ENCODE results near the gene RAI1. TPM values are rescaled to one million over a fixed set of nuclear protein-coding genes. Genes with fewer than 3 reads are reported as not detected.
"Not testable (repeated sequence)": the region's sequence is repeated elsewhere in the genome, so short reads cannot be mapped to it uniquely, and the experiment has no call there.

Gene RAI1
- total RNA-seq, 1 donor from 2014 or later: 40.1 TPM

- H3K27me3 Mint-ChIP-seq (ENCODE audit: unreplicated experiment): no peaks in the 10 kb centered on the region
- no peak for TF ChIP-seq CTCF (IDR thresholded peaks at IDR 0.05)
- H3K4me3 Mint-ChIP-seq (ENCODE audit: unreplicated experiment): no peak overlapping the region
- no peaks in the 10 kb centered on the region for H3K36me3 Mint-ChIP-seq (ENCODE audit: unreplicated experiment)
- DNase-seq (ENCODE audit: extremely low spot score, unreplicated experiment): no peak
- H3K27ac Mint-ChIP-seq (ENCODE audit: unreplicated experiment): no peak overlapping the region
- H3K9me3 Mint-ChIP-seq (ENCODE audit: unreplicated experiment): no peaks in the 10 kb centered on the region
- peaks cover 18% of the 10 kb centered on the region for H3K4me1 Mint-ChIP-seq (ENCODE audit: unreplicated experiment)
These were observed 8.5 kb upstream of the RAI1 start for GRCh38 chr17:17672453-17673368.

DNA sequence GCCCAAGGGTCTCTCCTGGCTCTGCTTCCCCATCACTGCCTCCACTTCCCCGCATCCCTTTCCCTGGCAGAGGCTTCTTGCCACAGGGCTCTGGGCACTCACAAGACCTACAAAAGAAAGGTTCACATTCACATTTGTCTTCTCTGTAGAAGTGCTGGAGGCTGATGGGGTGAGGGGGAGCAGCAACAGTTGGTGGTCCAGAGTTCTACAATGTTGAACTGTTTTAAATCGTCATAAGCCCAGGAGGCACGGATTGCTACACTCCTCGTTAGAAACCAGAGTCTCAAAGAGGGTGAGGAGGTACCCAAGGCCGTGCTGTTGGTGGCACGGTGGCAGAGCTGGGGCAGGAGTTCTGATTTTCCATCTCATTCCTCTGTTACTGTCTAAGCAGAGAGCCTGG lies 5.8 kb upstream of the RAI1 start:
- Mint-ChIP-seq H3K36me3 (ENCODE audit: unreplicated experiment) (no peaks in the 10 kb centered on the region), H3K9me3 (ENCODE audit: unreplicated experiment) (no peaks in the 10 kb centered on the region), H3K4me1 (ENCODE audit: unreplicated experiment) (peaks cover 18% of the 10 kb centered on the region), H3K27me3 (ENCODE audit: unreplicated experiment) (no peaks in the 10 kb centered on the region), H3K27ac (ENCODE audit: unreplicated experiment) (no peak overlapping the region), H3K4me3 (ENCODE audit: unreplicated experiment) (no peak overlapping the region)
- no peak for DNase-seq (ENCODE audit: extremely low spot score, unreplicated experiment)
- TF ChIP-seq CTCF (IDR thresholded peaks at IDR 0.05): no peak

GRCh38 chr17:17675925-17676534 lies 5.2 kb upstream of the RAI1 start:
- Mint-ChIP-seq H3K36me3 (ENCODE audit: unreplicated experiment) (no peaks in the 10 kb centered on the region), H3K4me3 (ENCODE audit: unreplicated experiment) (no peak overlapping the region), H3K27ac (ENCODE audit: unreplicated experiment) (no peak overlapping the region), H3K4me1 (ENCODE audit: unreplicated experiment) (peaks cover 18% of the 10 kb centered on the region), H3K9me3 (ENCODE audit: unreplicated experiment) (no peaks in the 10 kb centered on the region), H3K27me3 (ENCODE audit: unreplicated experiment) (no peaks in the 10 kb centered on the region)
- DNase-seq (ENCODE audit: extremely low spot score, unreplicated experiment): no peak
- TF ChIP-seq CTCF (IDR thresholded peaks at IDR 0.05): no peak

DNA sequence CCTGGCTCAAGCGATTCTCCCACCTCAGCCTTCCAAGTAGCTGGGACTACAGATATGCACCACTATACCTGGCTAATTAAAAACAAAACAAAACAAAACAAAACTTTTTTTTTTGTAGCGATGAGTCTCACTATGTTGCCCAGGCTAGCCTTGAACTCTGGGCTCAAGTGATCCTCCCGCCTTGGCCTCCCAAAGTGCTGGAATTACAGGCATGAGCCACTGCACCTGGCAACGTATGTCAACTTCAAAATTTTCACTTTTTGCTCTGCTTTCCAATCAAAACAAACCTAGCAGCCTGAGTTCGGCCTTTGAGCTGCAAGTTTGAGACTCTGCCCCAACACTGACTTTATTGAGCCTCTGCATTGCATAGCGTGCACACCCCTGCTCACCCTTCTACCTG lies 4.5 kb upstream of the RAI1 start:
- TF ChIP-seq CTCF (IDR thresholded peaks at IDR 0.05): no peak
- no peak for DNase-seq (ENCODE audit: extremely low spot score, unreplicated experiment)
- H3K27me3 Mint-ChIP-seq (ENCODE audit: unreplicated experiment): no peaks in the 10 kb centered on the region
- no peaks in the 10 kb centered on the region for H3K36me3 Mint-ChIP-seq (ENCODE audit: unreplicated experiment)
- H3K27ac Mint-ChIP-seq (ENCODE audit: unreplicated experiment): no peak overlapping the region
- no peaks in the 10 kb centered on the region for H3K9me3 Mint-ChIP-seq (ENCODE audit: unreplicated experiment)
- peaks cover 18% of the 10 kb centered on the region for H3K4me1 Mint-ChIP-seq (ENCODE audit: unreplicated experiment)
- H3K4me3 Mint-ChIP-seq (ENCODE audit: unreplicated experiment): no peak overlapping the region

- Mint-ChIP-seq H3K4me3 (ENCODE audit: unreplicated experiment) (no peak overlapping the region), H3K27ac (ENCODE audit: unreplicated experiment) (no peak overlapping the region)
- DNase-seq (ENCODE audit: extremely low spot score, unreplicated experiment): no peak
These were observed 3.8 kb upstream of the RAI1 start for GRCh38 chr17:17677299-17678040.

DNA sequence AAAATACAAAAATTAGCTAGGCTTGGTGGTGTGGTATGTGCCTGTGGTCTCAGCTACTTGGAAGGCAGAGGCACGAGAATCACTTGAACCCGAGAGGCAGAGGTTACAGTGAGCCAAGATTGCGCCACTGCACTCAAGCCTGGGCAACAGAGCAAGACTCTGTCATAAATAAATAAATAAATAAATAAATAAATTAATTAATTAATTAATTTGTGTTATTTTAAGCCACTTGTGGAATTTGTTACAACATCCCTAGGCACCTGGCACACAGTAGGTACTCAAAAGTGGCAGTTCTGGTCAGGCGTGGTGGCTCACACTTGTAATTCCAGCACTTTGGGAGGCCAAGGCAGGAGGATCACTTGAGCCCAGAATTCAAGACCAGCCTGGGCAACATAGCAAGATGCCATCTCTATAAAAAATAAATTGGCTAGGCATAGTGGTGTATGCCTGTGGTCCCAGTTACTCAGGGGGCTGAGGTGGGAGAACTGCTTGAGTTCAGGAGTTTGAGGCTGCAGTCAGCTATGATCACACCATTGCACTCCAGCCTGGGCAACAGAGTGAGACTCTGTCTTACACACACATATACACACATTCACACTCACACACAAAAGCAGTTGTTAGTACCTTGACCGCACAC lies 3.1 kb upstream of the RAI1 start:
- peaks cover 10% of the 10 kb centered on the region for H3K4me1 Mint-ChIP-seq (ENCODE audit: unreplicated experiment)
- H3K36me3 Mint-ChIP-seq (ENCODE audit: unreplicated experiment); H3K27ac Mint-ChIP-seq (ENCODE audit: unreplicated experiment); H3K4me3 Mint-ChIP-seq (ENCODE audit: unreplicated experiment); H3K9me3 Mint-ChIP-seq (ENCODE audit: unreplicated experiment); DNase-seq (ENCODE audit: extremely low spot score, unreplicated experiment); H3K27me3 Mint-ChIP-seq (ENCODE audit: unreplicated experiment): not testable (repeated sequence)

More at GRCh38 chr17:17677299-17678040, 3.8 kb upstream of the RAI1 start:
- Mint-ChIP-seq H3K9me3 (ENCODE audit: unreplicated experiment) (no peaks in the 10 kb centered on the region), H3K4me1 (ENCODE audit: unreplicated experiment) (peaks cover 14% of the 10 kb centered on the region), H3K27me3 (ENCODE audit: unreplicated experiment) (no peaks in the 10 kb centered on the region), H3K36me3 (ENCODE audit: unreplicated experiment) (no peaks in the 10 kb centered on the region)
- no peak for TF ChIP-seq CTCF (IDR thresholded peaks at IDR 0.05)
